CD4-positive, alpha-beta T cell treated with Interleukin-15 for 4 hours (primary cell): ENCODE results near the gene WBP1.
A peak's percentile ranks its signal among the peaks of the same experiment; 100 is the strongest.
"Not testable (repeated sequence)": the region's sequence is repeated elsewhere in the genome, so short reads cannot be mapped to it uniquely, and the experiment has no call there.

Experiments
- DNase-seq: peaks from one replicate; pipeline ENCODE4 v3.0.0-alpha.2; 2020; ENCODE audit warnings: low spot score

Gene WBP1

GRCh38 chr2:74454654-74455511, 3.4 kb upstream of the WBP1 start, which contains the start of gene INO80B:
Gene INO80B (plus strand): TSS chr2:74455087. CDS start chr2:74455117, 30 bp downstream.
- DNase-seq: peak; percentile 99

GRCh38 chr2:74457129-74457548, 1.1 kb upstream of the WBP1 start:
- no peak for DNase-seq

DNA sequence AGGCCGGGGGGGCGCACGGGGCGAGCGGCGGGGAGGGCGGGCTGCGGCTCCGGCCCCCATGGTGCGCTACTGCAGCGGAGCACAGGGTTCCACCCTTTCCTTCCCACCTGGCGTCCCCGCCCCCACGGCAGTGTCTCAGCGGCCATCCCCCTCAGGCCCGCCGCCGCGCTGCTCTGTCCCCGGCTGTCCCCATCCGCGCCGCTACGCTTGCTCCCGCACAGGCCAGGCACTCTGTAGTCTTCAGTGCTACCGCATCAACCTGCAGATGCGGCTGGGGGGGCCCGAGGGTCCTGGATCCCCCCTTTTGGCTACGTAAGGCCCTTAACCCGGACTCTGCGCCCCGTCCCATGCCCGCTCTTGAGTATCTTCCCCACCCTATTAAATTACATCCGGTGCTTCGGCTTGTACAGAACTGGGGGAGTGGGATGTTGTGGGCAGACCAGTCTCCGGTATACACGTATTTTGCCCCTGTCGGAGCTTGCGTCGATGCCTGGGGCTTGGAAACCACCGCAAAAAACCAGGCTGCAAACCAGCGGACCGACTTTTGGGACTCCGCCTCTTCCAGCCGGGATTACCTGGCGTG, 598 bp upstream of the WBP1 start:
- DNase-seq: peak; percentile 82

DNA sequence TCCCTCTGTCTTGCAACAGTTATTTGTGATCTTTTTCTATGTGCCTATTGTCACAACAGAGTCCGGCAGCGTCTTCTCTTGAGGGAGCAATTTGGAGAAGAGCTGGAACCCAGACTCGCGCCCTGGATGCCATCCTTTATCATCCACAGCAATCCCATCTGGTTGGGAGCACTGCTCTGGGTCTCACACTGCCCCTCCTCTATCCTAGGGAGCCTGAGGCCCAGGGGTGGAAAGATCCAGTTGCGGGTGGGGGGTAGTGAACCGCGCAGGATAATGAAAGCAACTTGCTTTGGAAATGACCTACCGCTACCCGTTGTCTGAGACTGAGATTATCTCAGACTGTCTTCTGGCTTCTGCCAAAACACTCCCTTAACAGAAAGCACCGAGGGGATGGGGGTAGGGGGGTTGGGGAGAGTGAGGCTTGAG, 713 bp downstream of the WBP1 start:
- DNase-seq: no peak

DNA sequence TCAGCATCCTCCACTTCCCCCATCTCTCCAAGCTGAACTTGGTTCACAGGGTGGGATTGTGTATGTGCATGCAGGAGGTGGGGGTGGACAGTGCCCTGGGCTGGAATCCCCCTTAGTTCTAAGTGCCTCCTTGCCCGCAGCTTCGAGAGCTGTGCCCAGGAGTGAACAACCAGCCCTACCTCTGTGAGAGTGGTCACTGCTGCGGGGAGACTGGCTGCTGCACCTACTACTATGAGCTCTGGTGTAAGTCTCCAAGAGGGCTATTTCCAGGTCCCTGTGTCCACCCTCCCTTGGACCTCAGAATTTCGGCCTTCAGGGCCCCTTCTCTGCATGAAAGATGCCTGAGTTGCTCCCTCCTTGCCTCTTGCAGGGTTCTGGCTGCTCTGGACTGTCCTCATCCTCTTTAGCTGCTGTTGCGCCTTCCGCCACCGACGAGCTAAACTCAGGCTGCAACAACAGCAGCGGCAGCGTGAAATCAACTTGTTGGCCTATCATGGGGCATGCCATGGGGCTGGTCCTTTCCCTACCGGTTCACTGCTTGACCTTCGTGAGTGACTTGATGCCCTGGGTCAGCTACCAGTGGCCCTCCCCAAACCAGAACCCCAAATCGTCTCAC, 1.4 kb downstream of the WBP1 start:
- not testable (repeated sequence) for DNase-seq

DNA sequence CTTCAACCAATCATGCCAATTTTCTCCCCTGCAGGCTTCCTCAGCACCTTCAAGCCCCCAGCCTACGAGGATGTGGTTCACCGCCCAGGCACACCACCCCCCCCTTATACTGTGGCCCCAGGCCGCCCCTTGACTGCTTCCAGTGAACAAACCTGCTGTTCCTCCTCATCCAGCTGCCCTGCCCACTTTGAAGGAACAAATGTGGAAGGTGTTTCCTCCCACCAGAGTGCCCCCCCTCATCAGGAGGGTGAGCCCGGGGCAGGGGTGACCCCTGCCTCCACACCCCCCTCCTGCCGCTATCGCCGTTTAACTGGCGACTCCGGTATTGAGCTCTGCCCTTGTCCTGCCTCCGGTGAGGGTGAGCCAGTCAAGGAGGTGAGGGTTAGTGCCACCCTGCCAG, 1.9 kb downstream of the WBP1 start:
- not testable (repeated sequence) for DNase-seq

DNA sequence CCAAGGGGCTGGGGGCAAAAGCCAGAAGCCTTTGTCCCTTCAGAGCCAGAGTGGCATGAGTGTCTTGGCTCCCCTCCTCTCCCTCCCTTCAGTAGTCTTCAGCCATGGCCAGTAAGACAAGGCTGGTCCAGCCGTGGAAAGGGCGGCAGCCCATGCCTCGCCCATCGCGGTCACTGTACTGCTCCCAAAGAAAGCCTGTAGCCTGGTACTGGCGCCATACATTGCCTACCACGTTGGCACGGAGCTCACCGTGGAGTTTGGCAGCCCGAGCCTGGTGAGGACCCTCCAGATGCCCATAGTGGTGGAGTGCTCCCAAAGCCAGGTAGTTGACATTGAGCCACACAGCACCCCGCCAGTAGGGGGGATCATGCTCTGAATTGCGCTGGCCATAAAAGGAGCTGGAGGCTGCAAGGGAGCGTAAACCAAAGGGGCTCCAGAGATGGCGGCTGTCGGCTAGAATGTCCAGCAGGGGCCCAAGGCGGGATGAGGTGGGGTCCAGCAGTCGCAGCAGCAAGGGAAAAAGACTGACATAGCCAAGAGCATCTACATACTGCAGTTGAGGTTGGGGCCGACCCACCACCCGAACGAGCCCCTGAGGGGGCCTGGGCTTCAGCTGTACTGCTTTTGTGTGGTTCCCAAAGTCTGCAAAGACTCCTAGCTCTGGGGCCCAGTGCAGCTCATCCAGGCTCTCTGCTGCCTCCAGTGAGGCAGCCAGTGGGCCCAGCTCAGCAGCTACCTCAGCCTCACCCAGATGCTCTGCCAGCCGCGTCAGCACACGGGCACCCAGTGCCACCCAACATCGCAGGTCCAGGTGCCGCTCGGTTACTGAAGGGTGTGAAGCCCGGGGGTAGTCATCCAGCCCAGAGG, 3.2 kb downstream of the WBP1 start:
- DNase-seq: no peak

DNA sequence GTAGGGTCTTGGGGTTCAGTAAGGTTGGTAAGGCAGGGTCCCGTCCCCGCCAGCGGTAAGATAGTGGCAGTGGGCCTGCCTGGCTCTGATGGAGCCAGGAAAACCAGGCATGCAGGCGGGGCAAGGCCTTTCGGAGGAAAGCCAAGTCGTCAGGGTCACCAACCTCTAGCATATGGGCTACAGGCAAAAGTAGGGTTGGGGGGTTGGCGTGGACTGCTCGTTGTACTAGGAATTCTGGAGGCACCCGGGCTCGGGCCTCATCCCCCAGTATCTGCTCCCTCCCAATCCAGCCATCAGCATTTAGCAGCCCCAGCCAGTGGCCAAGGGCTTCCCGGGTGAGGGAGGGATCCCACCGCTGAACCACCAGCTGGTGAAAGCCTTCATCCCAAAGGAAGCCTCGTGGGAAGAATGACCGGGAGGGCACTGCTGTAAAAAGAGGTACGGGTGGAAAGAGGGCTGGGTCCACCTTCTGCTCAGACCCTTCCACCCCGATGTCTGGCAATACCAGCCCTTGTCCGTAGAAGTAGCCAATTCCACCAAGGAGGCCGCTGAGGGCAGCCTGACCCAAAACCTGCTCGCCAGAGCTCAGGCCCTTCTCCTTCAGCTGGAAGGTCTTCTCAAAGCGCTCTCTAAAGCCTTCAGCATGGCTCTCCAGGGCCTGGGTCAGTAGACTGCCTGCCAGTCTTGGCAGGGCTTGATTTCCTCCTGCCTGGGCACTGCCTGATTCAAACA, 4.0 kb downstream of the WBP1 start:
- no peak for DNase-seq

- DNase-seq: no peak
Observed at GRCh38 chr2:74462786-74463105, 4.5 kb downstream of the WBP1 start.

- DNase-seq: no peak
Observed at GRCh38 chr2:74464406-74464805, 6.2 kb downstream of the WBP1 start.

- not testable (repeated sequence) for DNase-seq
Observed at GRCh38 chr2:74470742-74471141, 12.5 kb downstream of the WBP1 start.

- DNase-seq: no peak
Observed at GRCh38 chr2:74471332-74472065, 13.3 kb downstream of the WBP1 start.

DNA sequence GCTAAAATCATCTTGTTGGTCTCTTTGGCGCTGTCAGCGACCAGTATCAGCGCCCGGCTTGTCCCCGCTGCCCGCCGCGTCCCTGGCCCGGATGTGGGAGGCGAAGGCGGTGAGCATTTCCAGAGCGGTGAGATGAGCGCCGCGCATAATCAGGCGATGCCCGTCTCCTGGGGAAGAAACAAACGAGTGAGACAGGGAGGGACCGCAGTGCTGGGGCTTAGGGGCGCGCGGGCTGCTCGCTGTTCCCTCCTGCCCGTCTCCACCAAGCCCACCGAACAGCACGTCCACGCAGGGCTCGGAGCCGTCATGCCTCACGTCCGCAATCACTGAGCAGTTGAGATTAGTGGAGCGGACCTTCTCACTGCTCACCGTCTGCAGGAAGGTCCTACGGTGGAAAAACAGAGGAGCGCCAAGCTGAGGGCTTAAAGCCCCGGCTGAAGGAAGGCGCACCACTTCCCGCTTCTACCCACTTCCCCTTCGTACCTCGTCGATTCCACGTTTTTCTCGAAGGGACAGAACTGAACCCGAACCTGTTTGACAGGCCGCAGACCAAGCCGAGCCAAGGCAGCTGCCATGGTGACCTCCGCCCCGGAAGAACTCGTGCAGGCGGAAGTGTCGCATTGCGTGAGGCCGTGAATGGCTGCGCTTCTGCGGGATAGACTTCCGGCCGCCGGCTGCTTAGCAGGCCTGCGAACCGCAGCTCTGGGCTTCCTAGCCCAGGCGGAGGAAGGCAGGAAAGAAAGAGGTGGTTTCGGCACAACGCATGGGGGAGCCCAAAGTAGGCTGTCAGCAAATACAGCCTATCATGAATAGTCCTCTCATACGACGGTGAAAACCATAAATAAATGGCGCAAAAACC, 14.1 kb downstream of the WBP1 start, which contains the start of gene MRPL53:
MRPL53 (minus strand) TSS at position 595 of the 859 bp plus-strand sequence; CDS start at position 575, 20 bp downstream.
- peak; percentile 96 for DNase-seq

GRCh38 chr2:74472945-74473258, 14.7 kb downstream of the WBP1 start:
- no peak for DNase-seq

DNA sequence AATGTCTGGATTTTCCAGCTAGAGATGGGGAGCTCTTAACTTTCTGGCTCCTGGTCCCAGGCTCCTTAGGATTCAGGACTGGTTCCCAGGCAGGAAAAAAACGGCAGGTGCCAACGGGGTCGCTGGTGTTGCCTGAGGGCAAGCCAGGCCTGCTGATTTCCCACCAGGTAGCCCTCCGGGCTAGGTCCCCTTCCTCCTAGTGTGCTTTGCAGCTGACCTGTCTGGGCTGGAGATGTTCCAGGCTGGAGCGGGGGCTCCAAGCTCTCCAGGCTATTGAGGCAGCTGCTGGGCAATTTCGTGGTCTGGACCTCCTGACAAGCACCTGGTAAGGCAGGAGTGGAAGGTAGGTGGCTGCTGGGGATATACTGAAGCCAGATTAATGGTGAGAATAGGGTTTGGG, 16.2 kb downstream of the WBP1 start:
- DNase-seq: no peak

DNA sequence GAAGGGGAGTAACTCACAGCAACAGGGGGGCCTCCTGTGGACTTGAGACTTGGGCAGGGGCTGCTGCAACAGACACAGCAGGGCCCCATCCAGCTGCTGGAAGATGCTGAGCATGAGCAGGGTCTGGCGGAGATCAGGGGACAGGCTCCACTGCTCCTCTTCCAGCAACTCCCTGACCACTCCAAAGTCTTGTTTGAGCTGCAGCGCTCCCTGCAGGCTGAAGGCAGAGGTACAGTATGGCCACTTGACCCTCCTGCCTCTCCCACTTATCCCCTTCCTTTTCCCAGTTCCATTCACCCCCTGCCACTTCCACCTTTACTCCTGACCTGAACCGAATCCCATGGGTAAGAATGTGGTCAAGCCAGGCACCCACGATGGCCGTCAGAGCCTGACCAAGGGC, 16.7 kb downstream of the WBP1 start:
- DNase-seq: no peak

GRCh38 chr2:74481431-74481830, 23.2 kb downstream of the WBP1 start:
- no peak for DNase-seq

DNA sequence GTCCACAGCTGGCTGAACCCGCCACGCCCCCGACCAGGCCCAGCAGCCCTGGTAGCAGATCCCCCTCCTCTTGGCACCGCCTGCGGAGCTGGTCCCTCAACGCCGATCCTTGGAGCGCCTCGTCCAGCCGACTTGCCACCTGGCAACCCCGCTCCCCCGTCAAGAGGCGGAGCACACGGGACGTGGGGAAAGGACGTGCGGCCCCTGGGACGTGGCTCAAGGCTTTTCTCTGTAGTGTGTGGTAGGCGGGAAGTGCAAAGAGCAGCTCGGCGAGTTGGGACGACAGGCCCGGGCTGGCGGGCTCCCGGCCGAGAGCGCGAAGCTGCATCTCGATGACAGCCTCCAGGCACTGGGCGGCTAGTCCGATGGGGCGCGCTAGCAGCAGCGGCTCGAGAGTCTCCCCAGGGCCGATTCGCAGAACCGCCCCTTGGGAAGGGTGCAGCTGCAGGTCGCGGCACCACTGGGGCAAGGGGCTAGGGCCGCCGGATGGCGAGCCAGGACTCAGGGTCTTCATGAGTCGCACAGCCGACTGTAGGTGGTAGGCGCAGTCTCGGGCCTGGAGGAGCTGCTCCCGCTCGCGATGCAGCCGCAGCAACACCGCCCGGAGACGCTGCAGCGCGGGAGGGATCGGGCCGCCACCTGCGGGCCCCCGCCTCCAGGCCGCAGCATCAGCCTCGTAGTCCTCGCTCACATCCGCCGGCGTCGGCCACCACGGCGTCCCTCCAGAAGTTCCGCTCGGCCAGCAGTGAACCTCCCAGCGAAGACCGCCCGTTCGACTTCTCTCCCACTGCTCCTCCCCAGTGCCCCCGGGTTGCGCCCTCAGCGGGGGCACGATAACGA, 23.9 kb downstream of the WBP1 start:
- DNase-seq: peak; percentile 53
